B cell (primary cell): ENCODE measurements around the gene MYT1. TPM values are rescaled to one million over a fixed set of nuclear protein-coding genes. Genes with fewer than 3 reads are reported as not detected.

ENCODE experiments used
- ATAC-seq: fragments of 200-7000 bp; cut with Tn5 transposase; one replicate; pipeline ENCODE4 v1.10.0; 2021; ENCODE audit warnings: low read depth, mild to moderate bottlenecking, moderate number of reproducible peaks, moderate library complexity
- CTCF ChIA-PET: fragments of 350-600 bp; sonication (Branson Sonifier 250); formaldehyde crosslinking; loops from one replicate; lab custom pipeline; 2021; ENCODE audit warnings: antibody characterized with exemption, inconsistent platforms; lab: Charles Lee
- POLR2A ChIA-PET: fragments of 350-600 bp; sonication (Branson Sonifier 250); formaldehyde crosslinking; loops from one replicate; lab custom pipeline; 2021; ENCODE audit warnings: antibody characterized with exemption; lab: Charles Lee
- DNase-seq: peaks from one replicate; pipeline ENCODE4 v3.0.0; 2013
- H2AFZ ChIP-seq: 2 replicates; pipeline ENCODE4 v1.6.1; 2012; ENCODE audit warnings: mild to moderate bottlenecking, low read depth, low read length; ENCODE audit not compliant: insufficient read depth, poor library complexity, severe bottlenecking
- H3K27ac ChIP-seq, 2 donors: 1 replicate in 1 of 2; 2 replicates in 1 of 2; pipeline ENCODE4 v1.5.1; 2012 to 2013; ENCODE audit warnings: low read length in 2 of 2, mild to moderate bottlenecking in 2 of 2, moderate library complexity in 1 of 2
- H3K27me3 ChIP-seq, 4 experiments: fragments of 200-600 bp in 1 of 4; sonication (generic) in 1 of 4; replicated peaks in 1 of 4; 1 replicate in 2 of 4; 2 replicates in 2 of 4; pipeline versions ENCODE4 v1.6.1 to v1.7.0; 2013 to 2016; ENCODE audit warnings: low read length in 3 of 4, mild to moderate bottlenecking in 2 of 4, mixed read lengths in 1 of 4, moderate library complexity in 1 of 4; ENCODE audit not compliant: insufficient read depth in 4 of 4, control insufficient read depth in 3 of 4; ENCODE audit errors: control extremely low read depth in 1 of 4
- H3K36me3 ChIP-seq, 2 experiments: replicated peaks in 1 of 2; 1 replicate in 1 of 2; 2 replicates in 1 of 2; pipeline versions ENCODE4 v1.6.1 to v1.7.1; 2013; ENCODE audit warnings: low read length in 1 of 2; ENCODE audit not compliant: insufficient read depth in 2 of 2, control insufficient read depth in 1 of 2; ENCODE audit errors: control extremely low read depth in 1 of 2, extremely low read depth in 1 of 2
- H3K4me1 ChIP-seq, 2 donors: fragments of 200-600 bp in 1 of 2; sonication (generic) in 1 of 2; 1 replicate in 1 of 2; 2 replicates in 1 of 2; pipeline versions ENCODE4 v1.5.1 to v1.6.1; 2013 to 2017; ENCODE audit warnings: low read length in 2 of 2; ENCODE audit not compliant: control insufficient read depth in 2 of 2, insufficient read depth in 2 of 2
- H3K4me2 ChIP-seq: replicated peaks from 2 replicates; pipeline ENCODE3; 2012; ENCODE audit warnings: mild to moderate bottlenecking, low read depth, low read length; ENCODE audit not compliant: poor library complexity, severe bottlenecking
- H3K4me3 ChIP-seq, 5 experiments: fragments of 200-600 bp in 1 of 5; sonication (generic) in 1 of 5; 1 replicate in 3 of 5; 2 replicates in 2 of 5; pipeline versions ENCODE4 v1.5.1 to v1.7.0; 2011 to 2016; ENCODE audit warnings: low read length in 4 of 5, mild to moderate bottlenecking in 4 of 5, low read depth in 2 of 5, control low read depth in 1 of 5, moderate library complexity in 1 of 5; ENCODE audit not compliant: insufficient read depth in 1 of 5; ENCODE audit errors: control extremely low read depth in 1 of 5, extremely low read depth in 1 of 5
- H3K79me2 ChIP-seq: fragments of 200-600 bp; sonication (generic); one replicate; pipeline ENCODE4 v1.6.0; 2016; ENCODE audit warnings: low read length; ENCODE audit not compliant: control insufficient read depth, insufficient read depth
- H3K9ac ChIP-seq: fragments of 200-600 bp; sonication (generic); 2 replicates; pipeline ENCODE4 v1.6.1; 2017; ENCODE audit warnings: mild to moderate bottlenecking, low read length, moderate library complexity
- H3K9me3 ChIP-seq, 3 donors: one replicate each; pipeline versions ENCODE4 v1.6.1 to v1.7.1; 2013; ENCODE audit warnings: low read length in 2 of 3; ENCODE audit not compliant: control insufficient read depth in 2 of 3, insufficient read depth in 1 of 3; ENCODE audit errors: control extremely low read depth in 1 of 3
- H4K20me1 ChIP-seq: 2 replicates; pipeline ENCODE4 v1.6.0; 2012; ENCODE audit warnings: mild to moderate bottlenecking, low read length; ENCODE audit not compliant: insufficient read depth, control insufficient read depth, poor library complexity, severe bottlenecking
- H3K27ac Mint-ChIP-seq: one replicate; pipeline ENCODE4 v1.8.0; 2021; ENCODE audit warnings: mixed read lengths
- H3K27me3 Mint-ChIP-seq: one replicate; pipeline ENCODE4 v1.8.0; 2021; ENCODE audit warnings: mixed read lengths
- H3K4me1 Mint-ChIP-seq: one replicate; pipeline ENCODE4 v1.8.0; 2021; ENCODE audit warnings: mixed read lengths
- H3K4me3 Mint-ChIP-seq: one replicate; pipeline ENCODE4 v1.8.0; 2021; ENCODE audit warnings: mixed read lengths
- H3K9me3 Mint-ChIP-seq: one replicate; pipeline ENCODE4 v1.8.0; 2022; ENCODE audit warnings: mixed read lengths; ENCODE audit not compliant: insufficient read depth
- CTCF ChIP-seq: fragments of 200-600 bp; IDR thresholded peaks from one replicate; pipeline ENCODE4 v1.8.0; 2022; ENCODE audit warnings: antibody characterized with exemption, mild to moderate bottlenecking
- EZH2 ChIP-seq: IDR thresholded peaks from 2 replicates; pipeline ENCODE4 v1.6.1; 2012; ENCODE audit warnings: borderline replicate concordance, low read depth, mild to moderate bottlenecking, moderate library complexity, low read length; ENCODE audit not compliant: insufficient read depth, poor library complexity, severe bottlenecking
- WGBS: methylation state at CpG from one replicate; pipeline ENCODE4 v1.1.5; 2013; ENCODE audit warnings: missing lambda C conversion rate; ENCODE audit not compliant: insufficient coverage; 5-methylcytosine and 5-hydroxymethylcytosine counted together
- intact Hi-C: fragments of 100-400 bp; cut with micrococcal nuclease; formaldehyde crosslinking; loops from one replicate; pipeline ENCODE4 v1.10.0; 2022
- polyA plus RNA-seq: library from polyadenylated mRNA; depleted of rRNA; stranded (reverse); fragments of >200 nt; gene quantifications from 2 replicates; pipeline ENCODE4 v1.2.3, GENCODE V29; 2012
- total RNA-seq, 2 donors: library from RNA; stranded (reverse); fragments of 120-200 nt in 1 of 2; gene quantifications; 1 replicate in 1 of 2; 2 replicates in 1 of 2; pipeline versions ENCODE4 v1.2.3 to v1.2.4, GENCODE V29; 2013 to 2022

MYT1 gene
- total and polyA plus RNA-seq, 2 donors (not counting 1 experiment from before 2014, with no cell fraction given) = 0.49 to 42.2 TPM

- no peak overlapping the region for H2AFZ ChIP-seq
- no peak overlapping the region for H3K4me2 ChIP-seq
- ChIA-PET CTCF (no interaction called here), POLR2A (no interaction called here)
- no peaks in the 10 kb centered on the region for H3K36me3 ChIP-seq
- ATAC-seq (no peak), DNase-seq (no peak)
- Mint-ChIP-seq H3K27me3 (peaks cover 11% of the 10 kb centered on the region), H3K9me3 (no peaks in the 10 kb centered on the region), H3K4me3 (no peak overlapping the region), H3K4me1 (no peaks in the 10 kb centered on the region), H3K27ac (no peak overlapping the region)
- intact Hi-C loops = no loop called here
- peaks cover 0 to 9% (median 3%) of the 10 kb centered on the region in 4 experiments for H3K27me3 ChIP-seq
- no peaks in the 10 kb centered on the region for H4K20me1 ChIP-seq
- 92% methylated on average over 19 of the region's 19 CpGs for WGBS
- no peak overlapping the region for H3K9ac ChIP-seq
- no peaks in the 10 kb centered on the region for H3K9me3 ChIP-seq
- no peaks in the 10 kb centered on the region for H3K79me2 ChIP-seq
- H3K4me3 ChIP-seq = no peak overlapping the region
- H3K4me1 ChIP-seq = peaks cover 0 to 5% of the 10 kb centered on the region in 2 donors
- H3K27ac ChIP-seq = no peak overlapping the region
- TF ChIP-seq EZH2 = no peak
- TF ChIP-seq CTCF = no peak
Observed at GRCh38 chr20:64239449-64240242, 75.4 kb downstream of the MYT1 start.

- no peaks in the 10 kb centered on the region for H3K9me3 Mint-ChIP-seq
- no peak overlapping the region for H3K27ac Mint-ChIP-seq
- intact Hi-C loops = no loop called here
- no peaks in the 10 kb centered on the region for H3K4me1 Mint-ChIP-seq
- Histone ChIP-seq H2AFZ (no peak overlapping the region), H3K9me3 (no peaks in the 10 kb centered on the region), H3K27ac (no peak overlapping the region), H3K27me3 (peaks cover 0 to 17% (median 5%) of the 10 kb centered on the region in 4 experiments), H3K4me2 (no peak overlapping the region), H4K20me1 (no peaks in the 10 kb centered on the region), H3K9ac (no peak overlapping the region), H3K79me2 (no peaks in the 10 kb centered on the region), H3K36me3 (no peaks in the 10 kb centered on the region), H3K4me3 (no peak overlapping the region), H3K4me1 (peaks cover 0 to 5% of the 10 kb centered on the region in 2 donors)
- no peak for ATAC-seq
- TF ChIP-seq CTCF (no peak), EZH2 (no peak)
- DNase-seq = no peak
- ChIA-PET POLR2A (no interaction called here), CTCF (no interaction called here)
- no peak overlapping the region for H3K4me3 Mint-ChIP-seq
- peaks cover 15% of the 10 kb centered on the region for H3K27me3 Mint-ChIP-seq
- WGBS = 94% methylated on average over 26 of the region's 26 CpGs
Observed at GRCh38 chr20:64240243-64241015, 76.2 kb downstream of the MYT1 start.
